NCI-H460 (cell line): ENCODE results near the gene MEAK7. TPM values are rescaled to one million over a fixed set of nuclear protein-coding genes. Genes with fewer than 3 reads are reported as not detected.

Experiments used
- DNase-seq: peaks from one replicate; pipeline ENCODE4 v3.0.0-alpha.2; 2016; ENCODE audit warnings: low read depth; ENCODE audit errors: extremely low read depth
- total RNA-seq: library from RNA; depleted of rRNA; stranded (reverse); fragments of >200 nt; shearing (Covaris generic); gene quantifications from 2 replicates; pipeline ENCODE4 v1.2.3, GENCODE V29; 2014

The MEAK7 gene
- total RNA-seq, 1 experiment from 2014 or later, result 9.5 TPM

- no peak for DNase-seq
Measured at GRCh38 chr16:84476401-84476800, 28.1 kb downstream of the MEAK7 start.

GRCh38 chr16:84475643-84476240, 28.7 kb downstream of the MEAK7 start:
- no peak for DNase-seq

GRCh38 chr16:84471966-84472365, 32.5 kb downstream of the MEAK7 start:
- DNase-seq, result no peak

GRCh38 chr16:84471316-84471715, 33.1 kb downstream of the MEAK7 start:
- no peak for DNase-seq

GRCh38 chr16:84467709-84468108, 36.8 kb downstream of the MEAK7 start:
- DNase-seq, result no peak

GRCh38 chr16:84467256-84467655, 37.2 kb downstream of the MEAK7 start:
- DNase-seq, result no peak

- DNase-seq, result no peak
Measured at GRCh38 chr16:84466692-84467091, 37.8 kb downstream of the MEAK7 start.

GRCh38 chr16:84465154-84465553, 39.3 kb downstream of the MEAK7 start:
- DNase-seq, result no peak

GRCh38 chr16:84464116-84464515, 40.3 kb downstream of the MEAK7 start:
- DNase-seq, result no peak

GRCh38 chr16:84463221-84463620, 41.2 kb downstream of the MEAK7 start:
- DNase-seq, result no peak

- no peak for DNase-seq
Measured at GRCh38 chr16:84462296-84463210, 41.9 kb downstream of the MEAK7 start.

GRCh38 chr16:84461413-84462295, 42.8 kb downstream of the MEAK7 start:
- DNase-seq, result no peak

GRCh38 chr16:84461029-84461412, 43.4 kb downstream of the MEAK7 start:
- DNase-seq, result no peak

- DNase-seq, result no peak
Measured at GRCh38 chr16:84460406-84461028, 43.9 kb downstream of the MEAK7 start.

- DNase-seq, result no peak
Measured at GRCh38 chr16:84459941-84460405, 44.5 kb downstream of the MEAK7 start.

- no peak for DNase-seq
Measured at GRCh38 chr16:84459533-84459894, 44.9 kb downstream of the MEAK7 start.

GRCh38 chr16:84458606-84459532, 45.6 kb downstream of the MEAK7 start:
- no peak for DNase-seq

- no peak for DNase-seq
Measured at GRCh38 chr16:84455031-84455430, 49.4 kb downstream of the MEAK7 start.
